DMS153 treated with DMSO at 0.1 percent for 48 hours (cell line): ENCODE results near the gene USB1.

Experiments used
- DNase-seq: peaks from one replicate; lab custom pipeline; 2025; ENCODE audit not compliant: unreplicated experiment; lab: John Stamatoyannopoulos, UW

Gene USB1

DNA sequence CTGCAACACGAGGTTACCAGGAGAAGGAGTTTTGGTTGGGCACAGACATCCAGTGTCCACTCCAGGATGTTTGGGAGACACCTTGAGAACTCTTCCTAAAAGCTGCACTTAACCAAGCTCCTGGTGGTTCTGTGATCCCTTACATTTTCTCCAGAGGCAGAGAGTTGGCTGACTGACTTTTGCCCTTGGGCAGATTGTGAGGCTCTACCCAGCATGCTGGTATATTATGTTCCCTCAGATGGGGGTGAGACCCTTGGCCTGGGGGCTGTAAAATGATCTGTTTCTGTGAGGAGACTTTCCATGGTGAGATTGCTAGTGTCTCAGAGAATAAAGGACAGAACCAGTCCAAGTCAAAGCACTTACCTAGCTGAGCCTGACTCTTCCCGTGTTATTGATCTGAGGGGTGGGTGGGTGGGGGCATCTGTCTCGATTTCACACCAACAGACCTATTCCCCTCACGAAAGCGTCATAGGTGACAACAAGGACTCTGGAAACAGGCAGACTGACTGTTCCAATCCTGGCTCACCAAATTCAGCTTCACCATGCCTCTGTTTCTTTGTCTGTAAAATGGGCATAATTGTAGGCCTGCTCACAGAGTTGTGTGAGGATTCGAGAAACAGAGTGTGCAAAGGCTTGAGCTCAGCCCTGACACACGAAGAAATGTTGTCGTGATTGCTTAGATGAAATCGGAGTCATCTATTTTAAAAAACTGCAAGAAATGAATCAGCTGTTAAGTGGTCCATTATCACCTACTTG, 12.2 kb downstream of the USB1 start:
- no peak for DNase-seq

DNA sequence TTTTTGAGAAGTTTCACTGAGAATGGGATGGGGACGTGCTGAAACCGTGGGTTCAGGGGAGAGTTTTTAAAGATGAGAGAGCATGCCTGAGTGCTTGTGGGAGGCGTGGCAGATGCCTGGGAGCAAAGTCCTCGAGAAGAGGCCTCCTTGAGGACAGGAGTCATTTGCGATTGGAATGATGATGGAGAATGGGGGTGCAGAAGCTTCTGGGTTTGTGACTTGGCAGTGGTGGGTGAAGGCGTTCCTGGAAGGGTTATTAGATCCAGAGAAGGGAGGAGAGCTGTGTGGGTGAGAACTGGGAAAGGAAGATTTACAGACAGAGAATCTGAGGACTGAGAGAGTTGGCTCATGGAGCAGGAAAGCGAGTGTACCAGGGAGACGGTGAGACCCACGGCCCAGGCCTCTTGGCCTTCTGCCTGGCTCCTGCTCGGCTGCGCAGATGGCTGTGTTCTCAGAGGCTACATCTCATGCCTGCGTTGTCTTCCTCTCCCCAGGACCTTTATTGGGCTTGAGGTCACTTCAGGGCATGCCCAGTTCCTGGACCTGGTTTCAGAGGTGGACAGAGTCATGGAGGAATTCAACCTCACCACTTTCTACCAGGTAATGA, 15.7 kb downstream of the USB1 start:
- no peak for DNase-seq

DNA sequence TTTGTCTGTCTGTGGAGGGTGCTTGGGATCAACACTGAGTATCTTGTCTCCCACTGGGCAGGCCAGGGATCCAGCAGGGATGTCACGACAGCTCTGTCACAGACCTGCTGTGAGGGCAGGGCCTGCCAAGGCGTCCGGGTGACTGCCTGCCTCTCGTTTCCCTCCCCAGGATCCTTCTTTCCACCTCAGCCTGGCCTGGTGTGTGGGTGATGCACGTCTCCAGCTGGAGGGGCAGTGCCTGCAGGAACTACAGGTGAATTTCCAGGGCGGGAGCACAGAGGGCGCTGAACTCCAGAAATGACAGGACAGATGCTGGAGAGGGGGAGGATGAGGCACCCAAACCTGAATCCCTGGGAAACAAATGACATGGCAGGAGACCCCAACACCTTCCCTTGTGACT, 17.6 kb downstream of the USB1 start:
- no peak for DNase-seq

DNA sequence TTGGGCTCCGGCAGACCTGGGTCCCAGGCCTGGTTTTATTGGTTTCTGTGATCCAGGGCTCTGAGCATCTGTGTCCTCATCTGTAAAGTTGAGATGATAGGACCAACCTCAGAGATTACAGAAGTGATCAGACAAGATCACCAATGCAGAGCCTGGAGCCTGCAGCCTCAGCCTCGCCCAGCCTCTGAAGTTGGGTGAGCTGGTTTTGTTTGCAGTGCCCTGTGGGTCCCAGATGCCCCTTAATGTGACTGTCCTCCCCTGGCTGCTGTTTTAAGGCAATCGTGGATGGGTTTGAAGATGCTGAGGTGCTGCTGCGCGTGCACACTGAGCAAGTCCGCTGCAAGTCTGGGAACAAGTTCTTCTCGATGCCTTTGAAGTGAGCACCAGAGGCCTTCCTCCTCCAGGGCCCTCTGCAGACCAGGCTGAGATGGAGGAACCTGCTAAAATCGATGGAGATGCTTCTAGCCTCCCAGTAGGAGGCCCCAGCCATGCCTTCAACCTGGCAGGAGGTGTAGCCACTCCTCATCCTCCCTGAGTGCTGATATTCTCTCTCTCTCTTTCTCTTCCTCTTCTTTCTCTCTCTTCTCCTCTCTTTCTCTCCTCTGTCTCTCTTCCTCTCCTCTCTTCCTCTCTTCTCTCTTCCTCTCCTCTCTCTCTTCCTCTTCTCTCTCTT, 18.8 kb downstream of the USB1 start:
- no peak for DNase-seq

DNA sequence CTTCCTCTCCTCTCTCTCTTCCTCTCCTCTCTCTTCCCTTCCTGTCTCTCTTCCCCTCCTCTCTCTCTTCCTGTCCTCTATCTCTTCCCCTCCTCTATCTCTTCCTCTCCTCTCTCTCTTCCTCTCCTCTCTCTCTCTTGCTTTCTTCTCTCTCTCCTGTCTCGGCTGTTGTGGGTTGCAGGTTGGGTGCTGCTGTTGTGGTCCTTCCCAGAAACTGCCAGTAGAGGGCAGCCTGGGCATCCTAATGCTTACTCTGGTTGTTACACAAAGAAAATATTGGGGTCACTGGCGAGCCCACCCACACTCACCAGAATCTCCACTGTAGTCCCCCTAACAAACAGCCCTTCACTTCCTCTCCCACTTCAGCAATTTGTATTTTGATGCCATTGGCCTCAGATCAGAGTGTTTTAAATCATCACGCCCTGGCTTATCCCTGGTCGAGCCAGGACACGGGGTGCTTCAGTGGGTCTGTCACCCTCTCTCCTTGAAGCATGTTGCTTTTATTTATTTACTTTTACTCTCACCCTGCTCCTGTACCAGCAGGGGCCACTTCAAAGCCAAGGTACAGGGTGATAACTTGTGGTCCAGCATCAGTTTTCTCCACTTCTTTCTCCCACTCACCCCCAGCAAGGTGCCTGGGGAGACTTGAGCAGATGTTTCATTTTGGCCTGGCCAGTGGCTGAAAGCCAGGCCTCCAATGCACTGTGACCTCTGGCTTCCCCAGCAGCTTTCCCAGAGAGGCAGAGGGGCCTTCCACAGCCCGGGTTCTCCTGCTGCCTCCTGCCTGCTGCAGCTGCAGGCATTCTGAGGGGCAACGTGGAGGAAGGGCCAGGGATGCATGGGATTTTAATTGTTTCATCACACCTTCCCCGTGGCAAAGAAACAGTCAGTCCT, 19.7 kb downstream of the USB1 start:
- DNase-seq, result peak; percentile 20

DNA sequence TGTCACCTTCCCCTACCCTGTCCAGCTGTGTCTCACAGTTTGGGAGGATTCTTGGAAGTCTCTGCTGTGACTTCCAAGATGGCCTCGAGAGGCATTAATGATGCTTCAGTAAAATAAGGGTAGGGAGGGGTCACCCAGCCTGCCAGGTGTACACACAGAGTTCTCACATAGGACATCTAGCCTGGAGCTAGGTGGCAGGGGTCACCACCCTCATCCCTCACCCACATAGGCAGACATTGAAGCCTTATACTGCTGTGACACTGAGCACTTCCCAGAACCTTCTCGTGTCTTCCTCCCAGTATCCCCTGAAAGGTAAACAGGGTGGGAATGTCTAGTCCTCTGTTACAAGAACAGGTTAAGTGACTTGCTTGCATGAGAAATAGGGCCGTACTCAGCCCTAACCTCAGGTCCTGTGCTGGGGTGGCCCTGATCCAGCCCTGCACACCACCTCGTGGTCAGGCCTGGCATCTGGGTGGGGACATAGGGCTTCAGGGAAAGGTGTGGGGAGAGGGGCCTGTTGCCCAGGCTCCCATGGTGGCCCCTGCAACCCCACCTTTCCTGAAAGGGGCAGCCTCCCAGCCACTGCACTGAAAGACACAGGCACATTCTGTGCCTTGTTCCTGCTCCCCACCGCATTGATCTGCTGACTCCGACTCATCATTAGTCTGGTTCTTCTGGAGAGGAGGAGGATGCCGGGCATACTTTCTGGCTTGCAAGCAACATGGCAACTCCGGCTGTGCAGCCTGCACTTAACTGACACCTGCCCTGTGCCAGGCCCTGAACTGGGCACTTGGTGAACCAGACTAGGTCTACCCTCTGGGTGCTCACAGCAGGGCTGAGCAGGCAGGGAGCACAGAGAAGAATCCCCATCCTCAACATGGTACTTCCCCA, 20.7 kb downstream of the USB1 start:
- DNase-seq, result no peak

DNA sequence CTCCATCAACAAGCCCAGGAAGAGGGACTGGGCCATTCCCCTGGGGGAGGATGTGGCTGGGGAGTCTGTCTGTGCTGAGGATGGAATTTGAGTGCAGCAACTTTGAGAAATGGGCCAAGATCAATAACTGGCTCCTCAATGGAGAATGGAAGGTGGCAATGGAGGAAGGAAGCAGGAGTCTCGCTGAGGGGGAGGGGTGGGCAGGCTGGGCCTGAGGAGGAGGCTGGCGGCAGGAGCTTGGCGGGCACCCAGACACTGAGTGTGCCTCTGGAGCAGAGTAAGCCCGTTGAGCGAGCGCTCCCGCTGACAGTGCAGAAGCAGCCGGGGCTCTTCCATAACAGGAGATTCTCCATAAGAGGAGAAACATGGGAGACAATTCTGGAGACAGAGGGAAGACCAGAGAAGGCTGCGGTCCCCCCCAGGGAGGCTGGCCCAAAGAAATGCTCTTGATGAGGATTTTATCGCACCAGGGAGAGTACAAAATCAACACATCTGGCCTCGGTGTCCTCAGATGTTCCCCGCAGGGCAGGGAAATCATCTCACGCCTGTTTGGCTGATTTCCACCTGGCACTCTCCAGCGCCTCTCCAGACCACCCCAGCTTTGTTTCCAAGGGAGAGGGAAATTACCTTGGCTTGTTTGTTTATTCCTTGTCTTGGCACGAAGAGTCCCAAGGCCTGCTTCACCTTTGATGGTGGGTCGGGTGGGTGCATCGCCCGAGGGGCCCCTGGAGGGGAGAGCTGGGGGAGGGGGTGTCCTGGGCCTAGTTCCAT, 21.6 kb downstream of the USB1 start:
- peak; percentile 60 for DNase-seq

DNA sequence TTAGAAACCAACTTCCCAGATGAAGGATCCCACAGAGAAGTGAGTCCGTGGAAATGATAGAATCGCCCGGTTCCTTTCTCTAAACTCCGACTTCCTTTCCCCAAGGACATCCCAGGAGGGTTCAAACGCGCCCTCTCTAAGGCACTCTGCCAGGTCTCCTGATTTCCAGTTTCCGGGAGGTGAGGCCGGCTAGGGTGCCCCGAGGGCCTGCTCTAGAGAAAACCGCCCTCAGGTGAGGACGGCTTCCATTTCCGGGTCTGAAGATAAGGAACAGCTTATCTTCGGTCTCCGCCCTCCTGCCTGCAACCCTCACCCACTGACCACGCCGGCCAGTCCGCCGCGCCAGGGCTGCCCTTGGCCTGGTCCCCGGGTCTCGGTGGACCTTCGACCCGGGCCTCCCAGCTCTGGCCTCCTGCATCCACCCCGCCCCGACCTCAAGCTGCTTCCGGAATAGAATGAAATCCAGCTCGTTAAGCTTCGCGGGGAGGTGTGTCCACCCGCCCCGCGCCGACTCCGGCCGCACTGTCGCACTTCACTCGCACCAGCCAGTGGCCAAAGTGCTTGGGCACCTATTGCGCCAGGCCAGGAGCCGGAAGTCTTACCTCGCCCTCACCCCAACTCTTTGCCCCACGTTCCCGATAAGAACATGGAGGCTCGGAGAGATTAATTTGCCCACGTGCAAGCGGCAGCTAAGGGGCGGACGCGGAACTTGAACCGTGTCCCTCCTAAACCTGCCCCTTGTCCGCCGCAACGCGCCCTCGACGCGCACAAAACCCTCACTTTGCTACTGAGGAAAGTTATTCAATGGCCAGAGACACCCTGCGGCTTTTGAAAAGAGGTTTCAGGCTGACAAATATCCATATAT, 23.5 kb downstream of the USB1 start:
- DNase-seq, result peak; percentile 65

DNA sequence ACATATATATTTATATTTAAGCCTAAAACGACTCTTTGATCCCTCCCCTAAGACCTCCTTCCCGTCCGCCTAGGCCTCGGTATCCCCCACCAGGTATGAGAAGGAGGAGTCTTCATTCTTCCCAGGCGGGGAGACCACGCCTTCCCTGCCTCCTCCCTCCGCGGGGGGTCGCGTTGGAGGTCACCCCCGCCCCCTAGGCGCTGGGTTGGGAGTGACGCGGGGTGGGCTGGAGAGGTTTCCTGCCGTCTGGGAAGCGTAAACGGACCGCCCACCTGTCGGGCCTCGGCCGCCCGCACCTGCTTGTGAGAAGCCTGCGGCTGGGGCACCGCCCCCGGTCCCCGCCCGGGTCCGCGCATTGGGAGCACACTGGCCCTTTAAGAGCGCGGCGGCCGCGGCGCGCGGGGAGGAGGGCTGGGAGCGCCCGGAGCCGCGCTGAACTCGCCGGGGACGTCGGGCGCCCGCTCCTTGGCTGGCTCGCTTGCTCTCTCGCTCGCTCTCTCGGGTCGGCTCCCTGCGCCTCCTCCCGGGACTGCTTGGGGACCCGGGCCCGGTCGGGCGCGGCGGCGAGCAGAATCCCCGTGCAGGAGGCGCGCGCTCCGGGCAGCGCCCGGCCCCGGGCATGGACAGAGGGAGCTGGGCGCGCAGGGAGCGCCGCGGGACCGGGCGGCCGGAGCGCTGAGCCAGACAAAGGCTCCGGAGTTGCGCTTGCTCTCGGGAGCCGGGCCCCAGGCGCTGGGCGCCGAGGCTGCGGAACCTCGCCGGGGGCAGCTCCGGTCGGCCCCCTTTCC, 24.3 kb downstream of the USB1 start, which contains the start of gene MMP15:
TSS of gene MMP15 (plus strand) at position 404 of the 788 bp plus-strand sequence. CDS start 597 bp downstream, outside the sequence.
- DNase-seq, result peak; percentile 79

DNA sequence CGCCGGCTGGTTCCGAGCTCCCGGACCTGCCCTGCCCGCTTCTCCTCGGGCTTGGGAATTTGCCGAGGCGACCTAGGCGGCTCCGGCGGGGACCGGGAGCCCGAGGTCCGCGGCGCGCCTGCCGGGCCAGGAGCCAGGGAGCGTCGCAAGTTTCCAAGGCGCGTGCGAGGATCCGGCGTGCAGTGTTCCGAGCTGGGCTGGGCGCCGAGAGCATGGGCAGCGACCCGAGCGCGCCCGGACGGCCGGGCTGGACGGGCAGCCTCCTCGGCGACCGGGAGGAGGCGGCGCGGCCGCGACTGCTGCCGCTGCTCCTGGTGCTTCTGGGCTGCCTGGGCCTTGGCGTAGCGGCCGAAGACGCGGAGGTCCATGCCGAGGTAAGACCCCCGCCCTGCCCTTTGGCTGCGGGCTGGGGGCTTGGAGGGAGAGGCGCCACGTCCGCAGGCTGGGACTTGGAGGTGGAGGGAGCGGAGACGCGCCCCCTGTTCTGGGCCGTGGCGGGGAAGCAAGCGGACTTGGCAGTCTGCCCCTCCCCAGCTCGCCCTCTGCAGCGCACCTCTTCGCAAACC, 25.0 kb downstream of the USB1 start:
- no peak for DNase-seq

DNA sequence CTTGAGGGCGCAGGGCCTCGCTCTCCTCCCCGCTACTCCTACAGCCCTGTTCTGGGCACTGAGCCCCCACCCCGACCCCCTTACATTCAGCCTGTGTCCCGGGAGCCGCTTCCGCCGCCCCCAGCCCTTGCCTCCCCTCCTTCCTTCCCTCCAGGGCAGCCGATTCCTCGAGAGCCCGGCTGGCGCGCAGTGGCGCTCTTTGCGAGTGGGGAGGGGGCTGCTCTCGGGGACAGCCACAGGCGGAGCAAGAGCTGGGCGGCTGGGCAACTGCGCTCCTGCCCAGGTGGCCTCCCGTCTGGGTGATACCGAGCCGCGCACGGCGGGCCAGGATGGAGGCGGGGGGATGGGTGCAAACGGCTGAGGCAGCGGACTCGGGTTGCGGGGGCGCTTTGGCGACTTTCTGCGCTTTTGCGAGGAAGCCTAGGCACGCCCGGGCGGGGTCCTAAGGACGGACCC, 25.5 kb downstream of the USB1 start:
- no peak for DNase-seq

DNA sequence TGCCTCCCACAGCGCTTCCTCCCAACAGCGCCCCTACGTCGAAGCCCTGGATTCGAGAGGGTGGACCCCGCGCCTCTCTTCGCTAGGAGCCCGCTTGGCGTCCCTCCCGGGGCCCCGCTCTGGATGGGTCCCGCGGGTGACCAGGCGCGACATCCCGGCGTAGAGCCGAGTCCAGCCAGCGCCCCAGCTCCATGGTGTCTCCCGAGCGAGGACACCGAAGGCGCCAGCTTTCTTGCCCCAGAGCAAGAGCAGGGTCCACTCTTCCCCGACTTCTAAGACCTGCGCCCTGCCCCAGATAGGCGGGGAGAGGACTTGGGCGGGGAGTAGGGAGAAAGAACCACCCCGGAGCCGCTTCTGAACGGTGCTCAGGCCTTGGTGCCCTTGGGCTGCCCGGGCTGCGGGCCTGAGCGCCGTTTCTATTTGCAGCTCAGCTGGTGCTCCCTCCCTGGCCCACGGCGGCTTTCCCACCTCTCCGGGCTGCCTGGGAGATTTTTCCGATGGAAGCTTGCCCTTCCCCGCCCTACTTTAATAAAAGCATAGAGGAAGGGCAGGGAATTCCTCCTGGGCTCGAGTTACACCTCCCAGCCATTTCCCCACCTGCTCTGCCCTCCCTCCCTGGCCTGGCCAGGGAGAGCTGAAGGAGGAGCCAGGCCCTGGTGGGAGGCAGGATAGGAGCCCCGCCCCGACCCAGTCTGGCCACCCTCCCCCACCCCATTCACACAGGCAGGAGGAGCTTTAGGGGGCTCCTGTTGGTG, 26.1 kb downstream of the USB1 start:
- no peak for DNase-seq

DNA sequence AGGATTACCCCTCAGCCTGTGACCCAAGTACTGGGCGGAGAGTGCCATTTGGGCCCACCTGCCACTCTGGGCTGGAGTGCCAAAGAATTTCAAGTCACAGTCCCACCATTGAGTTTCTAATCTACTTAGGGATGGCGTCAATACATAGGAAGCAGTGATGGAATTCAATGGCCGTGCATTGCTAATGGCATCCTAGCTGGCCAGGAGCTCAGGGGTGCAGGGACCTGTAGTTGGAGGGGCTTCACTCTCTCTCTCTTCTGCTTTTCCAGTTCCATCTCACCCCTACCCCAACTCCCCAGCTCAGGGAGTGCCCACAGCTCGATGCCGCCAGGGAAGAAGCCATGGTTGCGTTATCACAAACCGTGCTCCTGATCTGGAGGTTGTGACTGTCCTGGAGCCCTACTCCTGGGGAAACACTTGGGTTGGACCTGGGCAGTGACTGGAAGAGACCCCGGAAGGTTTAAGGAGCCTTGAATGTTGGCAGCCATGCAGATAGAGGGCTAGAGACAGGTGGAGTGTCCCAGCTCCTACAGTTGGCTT, 26.8 kb downstream of the USB1 start:
- DNase-seq, result no peak

DNA sequence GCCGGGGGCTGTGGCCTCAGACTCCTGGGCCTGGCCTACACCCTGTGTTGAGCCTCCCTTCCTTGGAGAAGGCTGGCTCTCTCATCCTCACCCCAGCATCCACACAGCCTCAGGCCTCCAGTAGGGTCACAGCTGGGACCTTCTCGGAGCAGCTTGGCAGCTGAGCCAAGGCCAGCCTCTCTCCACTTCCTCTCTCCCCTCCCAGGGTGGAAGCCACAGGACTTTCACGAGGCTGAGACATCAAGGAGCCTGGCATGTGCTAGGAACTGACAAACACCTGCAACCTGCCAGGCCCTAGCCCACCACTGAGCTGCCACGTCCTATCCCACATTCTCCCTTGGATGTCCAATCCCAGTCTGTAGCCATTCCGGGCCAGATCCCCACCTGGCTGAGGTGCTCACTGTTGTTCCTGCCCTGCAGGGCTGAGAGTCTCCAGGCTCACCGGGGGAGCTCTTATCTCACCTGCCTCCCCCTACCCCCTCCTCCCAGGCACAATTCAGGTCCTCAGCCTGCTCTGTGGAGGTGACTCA, 27.4 kb downstream of the USB1 start:
- DNase-seq, result no peak

DNA sequence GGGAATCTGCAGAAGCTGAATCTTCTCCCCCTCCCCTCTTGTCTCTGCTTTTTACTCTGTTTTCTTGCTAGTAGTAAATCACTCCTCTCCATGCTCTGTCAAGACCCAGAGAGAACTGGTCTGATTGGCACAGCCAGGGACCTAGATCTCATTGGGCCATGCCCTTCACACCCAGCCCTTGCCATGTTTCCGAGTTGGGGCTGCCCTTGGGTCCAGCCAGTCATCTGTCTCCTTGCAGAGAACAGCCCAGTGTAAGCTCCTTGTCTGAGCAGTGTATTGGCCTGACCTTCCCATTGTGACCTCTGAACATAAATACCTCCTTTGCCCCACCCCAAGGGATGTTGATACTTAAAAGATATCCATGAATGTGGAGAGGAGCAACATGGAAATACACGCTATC, 28.2 kb downstream of the USB1 start:
- no peak for DNase-seq
